ENCODE data around the gene KIF3C. TPM values are rescaled to one million over a fixed set of nuclear protein-coding genes. Genes with fewer than 3 reads are reported as not detected.

KIF3C gene
- total and polyA plus RNA-seq, 10 of the 15 experiments (the other 5 are each of a cell fraction or from before 2014, with no cell fraction given): 0.10 to 0.63 (median 0.46) TPM

GRCh38 chr2:26008095-26008494 is 25.8 kb upstream of the KIF3C start:
- Histone ChIP-seq H3K9me3 (replicated peaks; ENCODE audit: control insufficient read depth, insufficient read depth, low read length) (0 out of 3 replicates have a peak, but pooled peaks cover 2% of the 10 kb centered on the region), H3K4me1 (ENCODE audit: control insufficient read depth, insufficient read depth, low read length) (peaks cover 4% of the 10 kb centered on the region; the same call in 1 of the 2 replicates), H2AFZ (ENCODE audit: control insufficient read depth, low read depth, low read length) (no peak overlapping the region), H3K36me3 (ENCODE audit: control insufficient read depth in 2 of 2, insufficient read depth in 2 of 2, low read length in 1 of 2) (no peaks in the 10 kb centered on the region), H3K4me2 (ENCODE audit: control insufficient read depth, insufficient read depth) (no peak overlapping the region), H3K9ac (ENCODE audit: control insufficient read depth, insufficient read depth, low read length) (no peak overlapping the region), H3K4me3 (no peak overlapping the region), H3K79me2 (ENCODE audit: control insufficient read depth, insufficient read depth, low read length) (no peaks in the 10 kb centered on the region), H3K27ac (ENCODE audit: control insufficient read depth, insufficient read depth) (no peak overlapping the region), H3K27me3 (replicated peaks in 1 of 2; ENCODE audit: control insufficient read depth in 2 of 2, insufficient read depth in 2 of 2, low read length in 1 of 2) (no peaks in the 10 kb centered on the region), H4K20me1 (ENCODE audit: control insufficient read depth, insufficient read depth) (no peaks in the 10 kb centered on the region)
- BruUV-seq (replicated peaks): no TSS peak
- no peak for FAIRE-seq
- SMC1A ChIA-PET (ENCODE audit: uncharacterized antibody, unreplicated experiment): no interaction called here
- 100% methylated on average over 1 of the region's 1 CpG for WGBS (ENCODE audit: insufficient coverage, insufficient replicate concordance, low lambda C conversion rate, missing lambda C conversion rate)
- POLR2A ChIA-PET: no interaction called here
- in situ Hi-C loops (cut with MboI) (no loop called here), intact Hi-C loops (cut with micrococcal nuclease; ENCODE audit: unreplicated experiment) (no loop called here)
- no peak for DNase-seq (ENCODE audit: low read depth, low spot score)
- CTCF ChIA-PET: interaction anchor here (0.6 to 1.2 kb wide), 3 partner anchors 15 to 319 kb away, joined by 3 to 4 read pairs (median 3); no protein-coding TSS in a partner anchor
- RAD21 ChIA-PET (ENCODE audit: unreplicated experiment): no interaction called here
- no peak for TF ChIP-seq SUZ12 (IDR thresholded peaks at IDR 0.05; ENCODE audit: unreplicated experiment)
- no peak for TF ChIP-seq CHD4 (IDR thresholded peaks at IDR 0.05)
- TF ChIP-seq ELK1 (IDR thresholded peaks at IDR 0.05; ENCODE audit: low read depth, low read length): no peak
- no peak for TF ChIP-seq E2F8 (IDR thresholded peaks at IDR 0.05; ENCODE audit: low read depth, partially characterized antibody)
- no peak for TF ChIP-seq KLF5 (IDR thresholded peaks at IDR 0.05; ENCODE audit: partially characterized antibody)
- TF ChIP-seq DPF2 (IDR thresholded peaks at IDR 0.05): no peak
- TF ChIP-seq USF2 (IDR thresholded peaks at IDR 0.05; ENCODE audit: borderline replicate concordance, low read depth, low read length): no peak
- TF ChIP-seq CHD1 (IDR thresholded peaks at IDR 0.05; ENCODE audit: low read depth, low read length): no peak
- no peak for TF ChIP-seq USF1 (IDR thresholded peaks at IDR 0.05; ENCODE audit: borderline replicate concordance, extremely low read length, insufficient read depth, low read depth, low read length)
- no peak for TF ChIP-seq ETV6 (conservative IDR thresholded peaks at IDR 0.05 in 1 of 2, IDR thresholded peaks at IDR 0.05 in 1 of 2; ENCODE audit: borderline replicate concordance in 1 of 2, low read depth in 1 of 2)
- no peak for ATAC-seq

Data from GM12878 (cell line).